SH-SY5Y (cell line): ENCODE results near the gene GRIK2.

Experiments used
- GATA2 ChIP-seq: IDR thresholded peaks from 2 replicates; pipeline ENCODE4 v1.6.1; 2011; ENCODE audit warnings: mild to moderate bottlenecking, low read depth, low read length
- GATA3 ChIP-seq: IDR thresholded peaks from 2 replicates; pipeline ENCODE4 v1.6.1; 2011; ENCODE audit warnings: low read depth, mild to moderate bottlenecking, low read length, moderate library complexity

DNA sequence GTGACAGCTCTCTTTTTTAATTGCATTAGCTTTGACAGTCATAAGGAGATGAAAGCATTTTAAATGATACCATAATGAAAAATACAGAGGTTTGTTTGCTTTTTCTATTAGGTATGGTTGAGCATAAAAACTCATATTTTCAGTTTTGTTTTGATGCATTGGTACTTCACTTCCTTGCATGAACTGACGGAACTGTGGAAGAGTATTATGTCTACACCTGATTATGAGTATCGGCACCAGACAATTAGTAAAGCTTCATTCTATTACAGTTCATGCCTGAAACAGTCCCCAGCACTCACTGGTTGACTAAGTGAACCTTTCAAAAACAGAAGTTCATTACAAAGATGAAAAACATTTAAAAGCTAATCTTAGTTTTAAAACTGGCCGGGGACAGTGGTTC lies 593.0 kb downstream of the GRIK2 start:
- TF ChIP-seq GATA3 = no peak
- no peak for TF ChIP-seq GATA2
